Measurements from ENCODE around the gene RNU6-1. TPM values are rescaled to one million over a fixed set of nuclear protein-coding genes. Genes with fewer than 3 reads are reported as not detected.

Gene RNU6-1
- total RNA-seq, 1 experiment from 2014 or later, result not detected

DNA sequence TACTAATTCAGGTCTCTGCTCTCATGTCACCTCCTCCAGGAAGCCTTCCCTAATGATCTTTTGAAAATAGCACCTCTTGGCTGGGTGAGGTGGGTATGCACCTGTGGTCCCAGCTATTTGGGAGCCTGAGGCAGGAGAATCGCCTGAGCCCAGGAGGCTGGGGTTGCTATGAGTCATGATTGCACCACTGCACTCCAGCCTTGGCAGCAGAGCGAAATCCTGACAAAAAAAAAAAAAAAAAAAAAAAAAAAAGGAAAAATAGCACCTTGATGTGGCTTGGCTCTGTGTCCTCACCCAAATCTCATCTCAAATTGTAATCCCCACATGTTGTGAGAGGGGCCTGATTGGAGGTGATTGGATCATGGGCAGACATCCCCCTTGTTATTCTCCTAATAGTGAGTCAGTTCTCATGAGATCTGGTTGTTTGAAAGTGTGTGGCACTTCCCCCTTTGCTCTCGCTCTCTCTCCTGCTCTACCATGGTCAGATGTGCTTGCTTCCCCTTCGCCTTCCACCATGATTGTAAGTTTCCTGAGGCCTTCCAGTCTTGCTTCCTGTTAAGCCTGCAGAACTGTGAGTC lies 11.2 kb upstream of the RNU6-1 start:
- CTCF ChIA-PET, result interaction anchor here (0.6 kb wide), 1 partner anchor 199 kb away, joined by 7 read pairs; no protein-coding TSS in a partner anchor
- POLR2A ChIA-PET, result interaction anchor here (0.6 kb wide), 1 partner anchor 11 kb away, joined by 4 read pairs; no protein-coding TSS in a partner anchor
- TF ChIP-seq, protein P1, sequence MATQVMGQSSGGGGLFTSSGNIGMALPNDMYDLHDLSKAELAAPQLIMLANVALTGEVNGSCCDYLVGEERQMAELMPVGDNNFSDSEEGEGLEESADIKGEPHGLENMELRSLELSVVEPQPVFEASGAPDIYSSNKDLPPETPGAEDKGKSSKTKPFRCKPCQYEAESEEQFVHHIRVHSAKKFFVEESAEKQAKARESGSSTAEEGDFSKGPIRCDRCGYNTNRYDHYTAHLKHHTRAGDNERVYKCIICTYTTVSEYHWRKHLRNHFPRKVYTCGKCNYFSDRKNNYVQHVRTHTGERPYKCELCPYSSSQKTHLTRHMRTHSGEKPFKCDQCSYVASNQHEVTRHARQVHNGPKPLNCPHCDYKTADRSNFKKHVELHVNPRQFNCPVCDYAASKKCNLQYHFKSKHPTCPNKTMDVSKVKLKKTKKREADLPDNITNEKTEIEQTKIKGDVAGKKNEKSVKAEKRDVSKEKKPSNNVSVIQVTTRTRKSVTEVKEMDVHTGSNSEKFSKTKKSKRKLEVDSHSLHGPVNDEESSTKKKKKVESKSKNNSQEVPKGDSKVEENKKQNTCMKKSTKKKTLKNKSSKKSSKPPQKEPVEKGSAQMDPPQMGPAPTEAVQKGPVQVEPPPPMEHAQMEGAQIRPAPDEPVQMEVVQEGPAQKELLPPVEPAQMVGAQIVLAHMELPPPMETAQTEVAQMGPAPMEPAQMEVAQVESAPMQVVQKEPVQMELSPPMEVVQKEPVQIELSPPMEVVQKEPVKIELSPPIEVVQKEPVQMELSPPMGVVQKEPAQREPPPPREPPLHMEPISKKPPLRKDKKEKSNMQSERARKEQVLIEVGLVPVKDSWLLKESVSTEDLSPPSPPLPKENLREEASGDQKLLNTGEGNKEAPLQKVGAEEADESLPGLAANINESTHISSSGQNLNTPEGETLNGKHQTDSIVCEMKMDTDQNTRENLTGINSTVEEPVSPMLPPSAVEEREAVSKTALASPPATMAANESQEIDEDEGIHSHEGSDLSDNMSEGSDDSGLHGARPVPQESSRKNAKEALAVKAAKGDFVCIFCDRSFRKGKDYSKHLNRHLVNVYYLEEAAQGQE (IDR thresholded peaks at IDR 0.05; ENCODE audit: insufficient read depth in 1 of 2, low read depth in 2 of 2, low read length in 1 of 2), result no peak
- TF ChIP-seq TCF7L2 (IDR thresholded peaks at IDR 0.05; ENCODE audit: low read depth, low read length) (no peak), SIN3A (IDR thresholded peaks at IDR 0.05; ENCODE audit: borderline replicate concordance, insufficient read depth, low read depth, low read length) (no peak), CTCF (IDR thresholded peaks at IDR 0.05) (no peak), POLR2AphosphoS5 (IDR thresholded peaks at IDR 0.05; ENCODE audit: low read depth, low read length) (no peak)
- H3K4me1 ChIP-seq (ENCODE audit: control insufficient read depth, insufficient read depth, low read length), result peaks cover 18% of the 10 kb centered on the region
- no peaks in the 10 kb centered on the region for H3K27me3 ChIP-seq (ENCODE audit: control insufficient read depth, insufficient read depth, low read length)
- BruUV-seq (replicated peaks), result no TSS peak
- H3K27ac ChIP-seq (ENCODE audit: low read length), result peak overlapping the region; percentile 45; the same call in 1 of the 2 replicates
- no peaks in the 10 kb centered on the region for H3K9me3 ChIP-seq (ENCODE audit: control insufficient read depth, insufficient read depth, low read depth, low read length)
- ATAC-seq (peak; percentile 37; the same call in 1 of the 2 replicates), DNase-seq (ENCODE audit: low read depth, low spot score) (no peak)
- intact Hi-C loops (cut with micrococcal nuclease; ENCODE audit: unreplicated experiment), result no loop called here
- no peak overlapping the region for H3K4me3 ChIP-seq (ENCODE audit: low read depth in 2 of 2, low read length in 2 of 2)
- in situ Hi-C loops (cut with HindIII; ENCODE audit: low pct_unique_long_range_greater_than_20kb, low sequenced_read_pairs), result loop anchor here (10.0 kb wide), 1 partner anchor 154 kb away; no protein-coding TSS in a partner anchor
- no peaks in the 10 kb centered on the region for H3K36me3 ChIP-seq (ENCODE audit: control insufficient read depth, insufficient read depth, low read length)

DNA sequence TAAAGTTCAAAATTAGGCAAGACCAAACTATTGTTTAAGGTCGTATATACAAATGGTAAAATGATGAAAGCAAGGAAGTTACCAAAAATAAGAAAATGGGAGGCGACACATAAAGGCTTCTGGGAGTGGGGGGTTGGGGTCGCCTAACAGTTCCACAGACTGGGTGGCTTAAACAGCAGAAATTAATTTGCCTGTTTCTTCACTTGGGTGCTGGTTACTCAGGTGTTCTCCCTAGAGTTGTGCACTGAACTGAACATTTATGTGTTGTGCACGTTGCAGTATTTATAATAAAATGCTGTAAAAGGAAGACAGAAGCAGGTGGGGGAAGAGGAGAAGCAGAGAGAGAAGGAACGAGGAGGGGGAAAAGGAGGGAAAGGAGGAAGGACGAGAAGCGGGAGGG lies 10.5 kb upstream of the RNU6-1 start:
- CTCF ChIA-PET, result interaction anchor here (0.6 kb wide), 1 partner anchor 199 kb away, joined by 7 read pairs; no protein-coding TSS in a partner anchor
- DNase-seq (ENCODE audit: low read depth, low spot score) (no peak), ATAC-seq (no peak)
- POLR2A ChIA-PET, result interaction anchor here (0.6 kb wide), 1 partner anchor 10 kb away, joined by 4 read pairs; no protein-coding TSS in a partner anchor
- no peaks in the 10 kb centered on the region for H3K27me3 ChIP-seq (ENCODE audit: control insufficient read depth, insufficient read depth, low read length)
- BruUV-seq (replicated peaks), result no TSS peak
- peaks cover 17% of the 10 kb centered on the region for H3K4me1 ChIP-seq (ENCODE audit: control insufficient read depth, insufficient read depth, low read length)
- no peaks in the 10 kb centered on the region for H3K9me3 ChIP-seq (ENCODE audit: control insufficient read depth, insufficient read depth, low read depth, low read length)
- intact Hi-C loops (cut with micrococcal nuclease; ENCODE audit: unreplicated experiment) (no loop called here), in situ Hi-C loops (cut with HindIII; ENCODE audit: low pct_unique_long_range_greater_than_20kb, low sequenced_read_pairs) (loop anchor here (10.0 kb wide), 1 partner anchor 154 kb away; no protein-coding TSS in a partner anchor)
- TF ChIP-seq, protein P1 (IDR thresholded peaks at IDR 0.05; ENCODE audit: insufficient read depth in 1 of 2, low read depth in 2 of 2, low read length in 1 of 2), result no peak
- no peak for TF ChIP-seq TCF7L2 (IDR thresholded peaks at IDR 0.05; ENCODE audit: low read depth, low read length)
- TF ChIP-seq POLR2AphosphoS5 (IDR thresholded peaks at IDR 0.05; ENCODE audit: low read depth, low read length), result no peak
- no peak for TF ChIP-seq CTCF (IDR thresholded peaks at IDR 0.05)
- no peak overlapping the region for H3K4me3 ChIP-seq (ENCODE audit: low read depth in 2 of 2, low read length in 2 of 2)
- H3K36me3 ChIP-seq (ENCODE audit: control insufficient read depth, insufficient read depth, low read length), result no peaks in the 10 kb centered on the region
- peak overlapping the region; percentile 45; the same call in 1 of the 2 replicates for H3K27ac ChIP-seq (ENCODE audit: low read length)
